Measurements from ENCODE around the gene PHPT1.
A peak's percentile ranks its signal among the peaks of the same experiment; 100 is the strongest.

PHPT1 gene

DNA sequence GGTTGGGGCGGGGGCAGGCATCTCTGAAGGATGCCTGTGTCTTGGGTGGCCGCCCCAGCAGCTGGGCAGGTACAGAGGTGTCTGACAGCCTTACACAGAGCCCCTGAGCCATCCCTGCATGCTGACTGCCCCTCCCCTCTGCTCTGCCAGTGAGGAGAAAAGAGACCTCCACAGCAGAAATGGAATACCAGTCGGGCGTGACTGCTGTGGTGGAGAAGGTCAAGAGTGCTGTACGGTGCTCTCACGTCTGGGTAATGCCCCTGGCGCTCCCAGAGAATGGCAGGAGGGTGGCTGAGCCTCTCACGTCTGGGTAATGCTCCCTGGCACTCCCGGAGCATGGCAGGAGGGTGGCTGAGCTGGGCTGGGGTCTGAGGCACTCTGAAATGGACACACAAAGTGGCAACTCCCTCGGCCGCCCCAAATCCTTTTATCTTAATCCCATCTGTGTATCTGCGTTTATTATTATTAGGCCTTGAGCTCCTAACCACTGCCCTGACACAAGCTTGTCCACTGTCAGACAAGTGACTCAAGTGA lies 43.9 kb upstream of the PHPT1 start:
- TF ChIP-seq, protein P1, sequence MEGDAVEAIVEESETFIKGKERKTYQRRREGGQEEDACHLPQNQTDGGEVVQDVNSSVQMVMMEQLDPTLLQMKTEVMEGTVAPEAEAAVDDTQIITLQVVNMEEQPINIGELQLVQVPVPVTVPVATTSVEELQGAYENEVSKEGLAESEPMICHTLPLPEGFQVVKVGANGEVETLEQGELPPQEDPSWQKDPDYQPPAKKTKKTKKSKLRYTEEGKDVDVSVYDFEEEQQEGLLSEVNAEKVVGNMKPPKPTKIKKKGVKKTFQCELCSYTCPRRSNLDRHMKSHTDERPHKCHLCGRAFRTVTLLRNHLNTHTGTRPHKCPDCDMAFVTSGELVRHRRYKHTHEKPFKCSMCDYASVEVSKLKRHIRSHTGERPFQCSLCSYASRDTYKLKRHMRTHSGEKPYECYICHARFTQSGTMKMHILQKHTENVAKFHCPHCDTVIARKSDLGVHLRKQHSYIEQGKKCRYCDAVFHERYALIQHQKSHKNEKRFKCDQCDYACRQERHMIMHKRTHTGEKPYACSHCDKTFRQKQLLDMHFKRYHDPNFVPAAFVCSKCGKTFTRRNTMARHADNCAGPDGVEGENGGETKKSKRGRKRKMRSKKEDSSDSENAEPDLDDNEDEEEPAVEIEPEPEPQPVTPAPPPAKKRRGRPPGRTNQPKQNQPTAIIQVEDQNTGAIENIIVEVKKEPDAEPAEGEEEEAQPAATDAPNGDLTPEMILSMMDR (IDR thresholded peaks at IDR 0.05; ENCODE audit: low read depth, low read length, missing control alignments): no peak

DNA sequence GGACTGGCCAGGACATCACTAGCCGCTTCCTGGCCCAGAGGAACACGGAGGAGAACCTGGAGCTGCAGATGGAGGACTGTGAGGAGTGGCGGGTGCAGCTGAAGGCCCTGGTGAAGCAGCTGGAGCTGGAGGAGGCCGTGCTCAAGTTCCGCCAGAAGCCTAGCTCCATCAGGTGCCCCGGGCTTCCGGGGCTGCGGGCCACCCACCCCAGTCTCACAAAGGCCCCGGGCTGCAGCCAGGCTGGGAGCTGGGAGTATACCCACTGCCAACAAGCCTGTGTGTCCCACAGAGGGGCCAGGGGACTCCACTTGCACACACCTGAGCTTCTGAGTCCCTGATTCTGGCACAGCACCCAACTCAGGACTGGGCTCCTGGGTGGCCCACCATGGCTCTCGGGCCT lies 43.1 kb upstream of the PHPT1 start:
- TF ChIP-seq, protein P1 (IDR thresholded peaks at IDR 0.05; ENCODE audit: low read depth, low read length, missing control alignments): no peak
- H3K4me3 ChIP-seq (ENCODE audit: low read depth, low read length): no peak overlapping the region
- no peak for DNase-seq (ENCODE audit: low read depth)

More for the DNA sequence above, 43.9 kb upstream of the PHPT1 start:
- no peak for DNase-seq (ENCODE audit: low read depth)
- no peak overlapping the region for H3K4me3 ChIP-seq (ENCODE audit: low read depth, low read length)

DNA sequence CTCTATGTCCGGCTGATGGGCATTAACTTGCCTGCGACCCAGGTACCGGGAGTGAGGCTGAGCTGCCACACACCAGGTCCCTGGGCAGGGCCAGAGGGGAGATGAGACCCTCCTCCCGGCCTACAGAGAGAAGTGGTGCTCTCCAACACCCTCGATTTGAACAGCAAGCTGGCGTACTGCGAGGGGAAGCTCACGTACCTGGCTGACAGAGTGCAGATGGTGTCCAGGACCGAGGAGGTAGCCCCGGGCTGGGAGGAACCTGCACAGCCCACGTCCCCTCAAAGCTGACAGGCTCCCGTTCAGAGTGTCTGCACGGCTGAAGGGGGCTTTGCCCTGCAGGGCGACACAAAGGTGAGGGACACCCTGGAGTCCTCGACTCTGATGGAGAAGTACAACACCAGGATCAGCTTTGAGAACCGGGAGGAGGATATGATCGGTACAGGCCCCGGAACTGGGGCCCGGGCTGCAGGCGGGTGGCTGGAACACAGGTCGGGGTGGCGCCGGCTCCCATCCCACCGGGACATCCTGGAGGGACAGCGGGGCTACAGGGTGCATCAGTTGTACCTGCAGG lies 42.5 kb upstream of the PHPT1 start:
- no peak for DNase-seq (ENCODE audit: low read depth)
- TF ChIP-seq, protein P1 (IDR thresholded peaks at IDR 0.05; ENCODE audit: low read depth, low read length, missing control alignments): no peak

DNA sequence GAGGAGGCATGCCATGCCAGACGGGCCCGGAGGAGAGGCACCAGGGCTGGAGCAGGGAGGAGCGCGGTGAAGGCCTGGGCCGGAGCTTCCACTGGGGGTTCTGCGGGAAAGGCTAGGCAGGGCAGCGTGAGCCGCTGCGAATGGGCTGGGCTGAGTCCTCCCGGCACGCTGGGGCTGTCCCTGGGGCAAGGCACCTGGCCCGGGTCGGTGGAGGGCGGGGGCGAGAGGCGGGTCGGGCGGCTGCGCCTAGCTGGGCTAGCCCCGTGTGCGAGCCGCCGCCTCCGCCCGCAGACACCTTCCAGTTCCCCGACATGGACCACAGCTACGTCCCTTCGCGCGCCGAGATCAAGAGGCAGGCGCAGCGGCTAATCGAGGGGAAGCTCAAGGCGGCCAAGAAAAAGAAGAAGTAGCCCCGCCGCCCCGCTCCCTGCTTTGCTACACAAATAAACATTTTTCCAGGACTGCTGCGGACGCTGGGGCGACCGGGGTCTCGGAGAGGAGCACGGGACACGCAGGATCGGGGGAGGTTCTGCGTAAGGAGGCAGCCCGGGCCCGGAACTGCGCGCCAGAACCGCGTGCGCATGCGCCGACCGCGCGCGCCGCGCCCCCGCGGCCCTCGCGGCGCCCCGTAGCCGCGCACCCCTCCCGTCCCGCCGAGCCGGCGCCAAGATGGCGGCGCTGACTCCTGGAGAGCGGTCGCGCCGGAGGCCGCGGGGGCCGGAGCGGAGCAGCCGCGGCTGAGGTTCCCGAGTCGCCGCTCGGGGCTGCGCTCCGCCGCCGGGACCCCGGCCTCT lies 41.7 kb upstream of the PHPT1 start, which contains the start of gene RABL6:
TSS of gene RABL6 (plus strand) at position 668 of the 794 bp plus-strand sequence. CDS start 249 bp downstream, outside the sequence.
- no peak for DNase-seq (ENCODE audit: low read depth)
- TF ChIP-seq, protein P1 (IDR thresholded peaks at IDR 0.05; ENCODE audit: low read depth, low read length, missing control alignments): no peak
- H3K4me3 ChIP-seq (ENCODE audit: low read depth, low read length): peak within 1 kb of the TSS; percentile 96

More for the DNA sequence above, 42.5 kb upstream of the PHPT1 start:
- peak overlapping the region; percentile 96 for H3K4me3 ChIP-seq (ENCODE audit: low read depth, low read length)

DNA sequence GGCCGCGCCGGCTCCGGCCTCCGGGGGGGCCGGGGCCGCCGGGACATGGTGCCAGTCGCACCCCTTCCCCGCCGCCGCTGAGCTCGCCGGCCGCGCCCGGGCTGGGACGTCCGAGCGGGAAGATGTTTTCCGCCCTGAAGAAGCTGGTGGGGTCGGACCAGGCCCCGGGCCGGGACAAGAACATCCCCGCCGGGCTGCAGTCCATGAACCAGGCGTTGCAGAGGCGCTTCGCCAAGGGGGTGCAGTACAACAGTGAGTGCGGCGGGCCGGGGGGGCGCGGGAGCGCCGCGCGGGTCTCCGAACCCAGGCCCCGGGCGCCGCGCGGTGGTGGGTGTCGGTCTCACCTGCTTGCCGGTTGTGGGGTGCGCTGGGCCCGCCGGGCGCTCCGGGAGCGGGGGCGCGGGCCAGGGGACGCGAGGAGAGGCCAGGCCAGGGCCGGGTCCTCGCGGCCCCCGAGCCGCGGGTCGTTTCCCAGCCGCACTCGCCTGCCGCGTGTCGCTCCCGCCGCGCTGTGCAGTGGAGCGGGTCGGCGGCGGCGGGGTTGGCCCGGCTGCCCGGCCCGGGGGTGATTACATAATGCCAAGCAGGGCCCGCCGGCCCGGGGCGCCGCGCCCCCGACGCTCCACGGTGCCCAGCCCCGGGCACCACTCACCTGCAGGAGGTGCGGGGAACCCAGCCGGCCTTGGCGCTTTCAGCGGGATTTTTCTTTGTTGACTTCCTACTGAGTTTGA lies 41.0 kb upstream of the PHPT1 start:
- TF ChIP-seq, protein P1 (IDR thresholded peaks at IDR 0.05; ENCODE audit: low read depth, low read length, missing control alignments): no peak
- DNase-seq (ENCODE audit: low read depth): no peak
- H3K4me3 ChIP-seq (ENCODE audit: low read depth, low read length): peak overlapping the region; percentile 96

DNA sequence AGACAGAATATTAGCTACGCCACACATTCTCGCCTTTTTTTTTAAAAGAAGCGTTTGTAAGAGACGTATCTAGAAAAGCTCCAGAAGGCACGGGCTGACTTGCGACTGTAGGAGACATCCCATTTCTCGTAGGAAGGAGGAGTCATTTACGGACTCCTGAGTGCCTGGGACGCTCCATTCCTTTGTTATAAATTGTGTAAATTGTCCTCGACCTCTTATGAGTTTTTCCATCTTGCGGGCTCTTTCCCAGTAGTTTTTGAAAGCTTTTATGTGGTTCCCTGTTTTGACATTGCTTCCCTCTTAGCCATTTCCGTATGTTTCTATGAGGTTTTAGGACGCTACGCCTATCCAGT lies 40.4 kb upstream of the PHPT1 start:
- TF ChIP-seq, protein P1 (IDR thresholded peaks at IDR 0.05; ENCODE audit: low read depth, low read length, missing control alignments): no peak
- peak overlapping the region; percentile 96 for H3K4me3 ChIP-seq (ENCODE audit: low read depth, low read length)
- no peak for DNase-seq (ENCODE audit: low read depth)

Measured in GM12864 (cell line).